Suprapubic skin (tissue), 4 donors: ENCODE data around the gene VPS35L. TPM values are rescaled to one million over a fixed set of nuclear protein-coding genes. Genes with fewer than 3 reads are reported as not detected.
"Not testable (repeated sequence)": the region's sequence is repeated elsewhere in the genome, so short reads cannot be mapped to it uniquely, and the experiment has no call there.

Experiments used
- DNase-seq, 2 donors: peaks; one replicate each; pipeline ENCODE4 v3.0.0-alpha.2; 2019; ENCODE audit warnings: low spot score in 2 of 2
- H3K27ac ChIP-seq: fragments of 200-600 bp; sonication (generic); one replicate; pipeline ENCODE4 v1.5.1; 2019
- H3K27me3 ChIP-seq: fragments of 200-600 bp; sonication (generic); one replicate; pipeline ENCODE4 v1.5.1; 2019
- H3K36me3 ChIP-seq: fragments of 200-600 bp; sonication (generic); one replicate; pipeline ENCODE4 v1.5.1; 2019
- H3K4me1 ChIP-seq: fragments of 200-600 bp; sonication (generic); one replicate; pipeline ENCODE4 v1.5.1; 2019
- H3K4me3 ChIP-seq: fragments of 200-600 bp; sonication (generic); one replicate; pipeline ENCODE4 v1.5.1; 2019; ENCODE audit warnings: mild to moderate bottlenecking
- H3K9me3 ChIP-seq: fragments of 200-600 bp; sonication (generic); one replicate; pipeline ENCODE4 v1.5.1; 2019
- EP300 ChIP-seq: sonication (generic); formaldehyde crosslinking; IDR thresholded peaks from one replicate; pipeline ENCODE4 v1.6.1; 2017; ENCODE audit warnings: antibody characterized with exemption
- POLR2A ChIP-seq, 2 donors: fragments of 450-650 bp; IDR thresholded peaks; one replicate each; pipeline ENCODE4 v1.6.1; 2017; ENCODE audit warnings: antibody characterized with exemption in 2 of 2, mild to moderate bottlenecking in 2 of 2, moderate library complexity in 2 of 2
- POLR2AphosphoS5 ChIP-seq, 3 donors: sonication (generic); formaldehyde crosslinking; IDR thresholded peaks; one replicate each; pipeline ENCODE4 v1.6.1; 2017; ENCODE audit warnings: antibody characterized with exemption in 3 of 3
- WGBS: methylation state at CpG from one replicate; pipeline ENCODE4 v1.1.5; 2018; 5-methylcytosine and 5-hydroxymethylcytosine counted together
- total RNA-seq, 4 donors: library from RNA; depleted of rRNA; stranded (reverse); fragments of >200 nt; gene quantifications; one replicate each; pipeline ENCODE4 v1.1.0, GENCODE V29; 2016
- TF ChIP-seq, protein P1 (sequence below), 2 donors: fragments of 200-600 bp in 1 of 2; fragments of 450-650 bp in 1 of 2; sonication (generic) in 1 of 2; IDR thresholded peaks; one replicate each; pipeline ENCODE4 v1.5.1; 2016 to 2019; ENCODE audit warnings: antibody characterized with exemption in 2 of 2, mild to moderate bottlenecking in 1 of 2, moderate library complexity in 1 of 2

The VPS35L gene
- total RNA-seq, 4 donors from 2014 or later = 16.3 to 30.4 (median 20.7) TPM

DNA sequence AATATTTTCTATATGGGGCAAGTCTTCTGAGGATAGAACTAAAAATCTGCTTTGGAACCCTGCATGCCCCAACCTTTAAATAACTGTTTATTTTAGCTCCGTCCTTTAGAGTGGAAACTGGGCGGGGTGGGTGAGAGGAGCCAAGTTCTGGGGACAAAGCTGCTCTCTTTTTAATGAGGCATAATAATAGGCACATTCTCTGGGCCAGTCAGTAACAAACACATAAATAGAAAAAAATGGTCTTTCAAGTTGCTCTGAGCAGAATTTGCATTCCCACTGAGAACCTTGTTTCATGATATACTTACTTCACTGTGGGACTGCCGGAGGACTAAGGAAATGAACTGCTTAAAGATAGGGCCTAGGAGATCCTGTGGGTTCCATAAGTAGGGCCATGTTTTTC is 111.0 kb downstream of the VPS35L start:
- DNase-seq = no peak
- Histone ChIP-seq H3K36me3 (peaks cover 19% of the 10 kb centered on the region), H3K4me1 (peaks cover 5% of the 10 kb centered on the region), H3K4me3 (no peak overlapping the region), H3K27me3 (no peaks in the 10 kb centered on the region), H3K27ac (no peak overlapping the region), H3K9me3 (no peaks in the 10 kb centered on the region)
- no peak for TF ChIP-seq POLR2AphosphoS5 (IDR thresholded peaks at IDR 0.05)
- TF ChIP-seq, protein P1, sequence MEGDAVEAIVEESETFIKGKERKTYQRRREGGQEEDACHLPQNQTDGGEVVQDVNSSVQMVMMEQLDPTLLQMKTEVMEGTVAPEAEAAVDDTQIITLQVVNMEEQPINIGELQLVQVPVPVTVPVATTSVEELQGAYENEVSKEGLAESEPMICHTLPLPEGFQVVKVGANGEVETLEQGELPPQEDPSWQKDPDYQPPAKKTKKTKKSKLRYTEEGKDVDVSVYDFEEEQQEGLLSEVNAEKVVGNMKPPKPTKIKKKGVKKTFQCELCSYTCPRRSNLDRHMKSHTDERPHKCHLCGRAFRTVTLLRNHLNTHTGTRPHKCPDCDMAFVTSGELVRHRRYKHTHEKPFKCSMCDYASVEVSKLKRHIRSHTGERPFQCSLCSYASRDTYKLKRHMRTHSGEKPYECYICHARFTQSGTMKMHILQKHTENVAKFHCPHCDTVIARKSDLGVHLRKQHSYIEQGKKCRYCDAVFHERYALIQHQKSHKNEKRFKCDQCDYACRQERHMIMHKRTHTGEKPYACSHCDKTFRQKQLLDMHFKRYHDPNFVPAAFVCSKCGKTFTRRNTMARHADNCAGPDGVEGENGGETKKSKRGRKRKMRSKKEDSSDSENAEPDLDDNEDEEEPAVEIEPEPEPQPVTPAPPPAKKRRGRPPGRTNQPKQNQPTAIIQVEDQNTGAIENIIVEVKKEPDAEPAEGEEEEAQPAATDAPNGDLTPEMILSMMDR (IDR thresholded peaks at IDR 0.05) = no peak
- no peak for TF ChIP-seq POLR2A (IDR thresholded peaks at IDR 0.05)
- TF ChIP-seq EP300 = no peak
- 40% methylated on average over 3 of the region's 3 CpGs for WGBS

DNA sequence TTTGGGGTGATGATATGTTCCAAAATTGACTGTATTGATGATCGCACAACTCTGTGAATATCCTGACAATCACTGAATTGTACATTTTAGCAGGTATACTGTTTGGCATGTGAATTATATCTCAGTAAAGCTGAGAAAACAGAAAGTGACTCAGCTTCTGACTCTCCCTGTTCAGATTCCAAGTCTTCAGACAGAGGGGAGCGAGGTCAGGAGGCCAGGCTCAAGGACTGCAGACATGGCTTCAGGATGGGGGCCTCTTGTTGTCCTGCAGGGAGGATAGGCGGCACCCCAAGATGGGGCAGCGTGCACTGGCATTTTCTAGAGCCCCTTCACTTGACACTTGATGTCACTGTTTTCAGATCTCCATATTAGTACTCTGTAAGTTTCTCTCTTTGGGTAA is 116.9 kb downstream of the VPS35L start:
- Histone ChIP-seq H3K27ac (no peak overlapping the region), H3K27me3 (no peaks in the 10 kb centered on the region), H3K9me3 (no peaks in the 10 kb centered on the region), H3K36me3 (peaks cover 26% of the 10 kb centered on the region), H3K4me1 (no peaks in the 10 kb centered on the region), H3K4me3 (no peak overlapping the region)
- no peak for TF ChIP-seq POLR2AphosphoS5 (IDR thresholded peaks at IDR 0.05)
- no peak for TF ChIP-seq EP300
- TF ChIP-seq, protein P1 (IDR thresholded peaks at IDR 0.05) = no peak
- TF ChIP-seq POLR2A (IDR thresholded peaks at IDR 0.05) = no peak
- 95% methylated on average over 4 of the region's 4 CpGs for WGBS
- DNase-seq = no peak

DNA sequence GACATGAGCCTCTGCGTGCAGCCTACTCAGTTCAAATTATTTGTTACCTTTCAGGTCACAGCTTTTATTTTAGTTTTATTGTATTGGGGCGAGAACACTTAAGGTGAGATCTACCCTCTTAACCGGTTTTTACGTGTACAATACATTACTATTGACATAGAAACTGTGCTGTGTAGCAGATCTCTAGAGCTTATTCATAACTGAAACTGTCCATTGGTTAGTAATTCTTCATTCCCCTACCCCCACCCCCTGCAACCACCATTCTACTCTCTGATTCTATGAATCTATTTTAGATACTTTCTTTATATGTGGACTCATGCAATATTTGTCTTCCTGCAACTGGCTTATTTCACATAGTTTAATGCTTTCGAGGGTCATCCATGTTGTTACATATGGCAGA is 119.0 kb downstream of the VPS35L start:
- Histone ChIP-seq H3K4me1 (peaks cover 6% of the 10 kb centered on the region), H3K9me3 (no peaks in the 10 kb centered on the region), H3K27me3 (no peaks in the 10 kb centered on the region), H3K36me3 (peaks cover 22% of the 10 kb centered on the region), H3K27ac (no peak overlapping the region), H3K4me3 (no peak overlapping the region)
- DNase-seq = no peak
- 96% methylated on average over 5 of the region's 5 CpGs for WGBS
- no peak for TF ChIP-seq POLR2AphosphoS5 (IDR thresholded peaks at IDR 0.05)
- no peak for TF ChIP-seq POLR2A (IDR thresholded peaks at IDR 0.05)
- TF ChIP-seq EP300 = no peak
- TF ChIP-seq, protein P1 (IDR thresholded peaks at IDR 0.05) = no peak

DNA sequence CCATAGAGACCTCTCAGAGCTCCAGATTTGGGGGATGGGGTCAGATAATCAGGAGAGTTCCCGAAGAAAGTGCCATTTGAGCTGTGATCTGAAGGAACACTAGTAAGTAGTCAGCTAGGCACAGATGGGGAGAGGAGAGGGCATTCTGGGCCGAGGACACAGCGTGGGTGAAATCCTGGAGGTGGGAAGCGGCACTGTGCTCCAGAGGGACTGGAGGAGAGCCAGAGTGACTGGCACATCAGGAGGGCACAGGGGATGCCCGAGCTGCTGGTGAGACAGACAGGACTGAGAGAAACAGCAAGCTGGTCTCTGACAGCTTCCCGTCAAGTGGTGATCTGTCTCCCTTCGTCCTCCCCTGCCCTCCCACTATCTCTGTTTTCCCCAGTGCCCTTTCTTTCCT is 121.9 kb downstream of the VPS35L start:
- peaks cover 10% of the 10 kb centered on the region for H3K36me3 ChIP-seq
- H3K4me1 ChIP-seq = peaks cover 6% of the 10 kb centered on the region
- WGBS = 92% methylated on average over 7 of the region's 7 CpGs
- no peak overlapping the region for H3K27ac ChIP-seq
- H3K27me3 ChIP-seq = no peaks in the 10 kb centered on the region
- H3K9me3 ChIP-seq = no peaks in the 10 kb centered on the region
- DNase-seq = no peak
- no peak for TF ChIP-seq POLR2AphosphoS5 (IDR thresholded peaks at IDR 0.05)
- no peak for TF ChIP-seq POLR2A (IDR thresholded peaks at IDR 0.05)
- TF ChIP-seq, protein P1 (IDR thresholded peaks at IDR 0.05) = no peak
- TF ChIP-seq EP300 = no peak
- no peak overlapping the region for H3K4me3 ChIP-seq

DNA sequence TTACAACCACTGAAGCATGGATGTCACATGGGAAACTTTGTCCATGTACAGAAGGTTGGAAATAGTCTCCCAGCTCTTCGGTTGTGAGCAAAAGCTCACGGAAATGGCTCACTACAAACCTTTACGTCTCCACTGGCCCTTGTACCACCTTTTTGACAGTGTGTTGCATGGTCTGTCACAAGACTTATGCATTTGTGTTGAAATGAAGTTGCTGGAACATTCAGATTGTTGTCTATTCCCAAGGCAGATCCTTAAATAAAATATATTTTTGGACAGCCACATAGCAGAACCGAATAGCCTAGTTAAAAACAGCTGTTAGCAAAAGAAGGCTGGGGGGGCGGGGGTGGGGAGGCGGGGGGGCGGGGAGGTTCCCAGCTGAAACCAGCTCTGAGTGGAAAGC is 123.3 kb downstream of the VPS35L start:
- DNase-seq = no peak
- no peak overlapping the region for H3K27ac ChIP-seq
- H3K4me3 ChIP-seq = no peak overlapping the region
- no peaks in the 10 kb centered on the region for H3K27me3 ChIP-seq
- H3K4me1 ChIP-seq = peaks cover 6% of the 10 kb centered on the region
- TF ChIP-seq POLR2A (IDR thresholded peaks at IDR 0.05) (no peak), POLR2AphosphoS5 (IDR thresholded peaks at IDR 0.05) (no peak), EP300 (no peak)
- TF ChIP-seq, protein P1 (IDR thresholded peaks at IDR 0.05) = no peak
- 76% methylated on average over 7 of the region's 7 CpGs for WGBS
- peaks cover 23% of the 10 kb centered on the region for H3K36me3 ChIP-seq
- no peaks in the 10 kb centered on the region for H3K9me3 ChIP-seq

DNA sequence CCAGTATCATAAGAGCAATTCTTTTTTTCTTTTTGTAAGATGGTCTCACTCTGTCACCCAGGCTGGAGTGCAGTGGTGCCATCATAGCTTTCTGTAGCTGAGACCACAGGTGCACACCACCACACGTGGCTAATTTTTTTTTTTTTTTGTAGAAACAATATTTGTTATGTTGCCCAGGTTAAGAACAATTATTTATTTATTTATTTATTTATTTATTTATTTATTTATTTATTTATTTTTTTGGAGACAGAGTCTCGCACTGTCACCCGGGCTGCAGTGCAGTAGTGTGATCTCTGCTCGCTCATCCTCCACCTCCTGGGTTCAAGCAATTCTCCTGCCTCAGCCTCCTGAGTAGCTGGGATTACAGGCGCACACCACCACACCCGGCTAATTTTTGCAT is 123.8 kb downstream of the VPS35L start:
- H3K27me3 ChIP-seq, H3K4me1 ChIP-seq, H3K27ac ChIP-seq, H3K4me3 ChIP-seq, DNase-seq, H3K9me3 ChIP-seq: not testable (repeated sequence)
- H3K36me3 ChIP-seq = peaks cover 27% of the 10 kb centered on the region
- 88% methylated on average over 6 of the region's 6 CpGs for WGBS
